ENCODE measurements around the gene WDR5. TPM values are rescaled to one million over a fixed set of nuclear protein-coding genes. Genes with fewer than 3 reads are reported as not detected.
A peak's percentile ranks its signal among the peaks of the same experiment; 100 is the strongest.

The WDR5 gene
- total and polyA plus RNA-seq, 5 donors from 2014 or later, result 11.4 to 19.3 (median 17.8) TPM

GRCh38 chr9:134190232-134191121 is 54.6 kb downstream of the WDR5 start:
- ATAC-seq (ENCODE audit: low read depth in 2 of 2) (no peak), DNase-seq (no peak)
- peaks cover 13% of the 10 kb centered on the region for H3K4me1 ChIP-seq (ENCODE audit: control insufficient read depth, insufficient read depth, low read length, poor library complexity, severe bottlenecking)

GRCh38 chr9:134191455-134192209 is 55.8 kb downstream of the WDR5 start:
- Mint-ChIP-seq H3K9me3 (no peaks in the 10 kb centered on the region), H3K4me1 (peaks cover 6 to 19% (median 12%) of the 10 kb centered on the region in 4 donors), H3K27ac (peak overlapping the region in 1 of 3 donors; percentile 23), H3K27me3 (peaks cover 8% of the 10 kb centered on the region), H3K4me3 (no peak overlapping the region), H3K36me3 (no peaks in the 10 kb centered on the region)
- Histone ChIP-seq H3K27ac (ENCODE audit: insufficient read depth, low read length, poor library complexity, severe bottlenecking) (no peak overlapping the region), H3K27me3 (ENCODE audit: control insufficient read depth, insufficient read depth, low read length) (no peaks in the 10 kb centered on the region), H3K4me1 (ENCODE audit: control insufficient read depth, insufficient read depth, low read length, poor library complexity, severe bottlenecking) (peaks cover 17% of the 10 kb centered on the region), H3K4me3 (ENCODE audit: low read depth, low read length) (no peak overlapping the region), H3K9me3 (ENCODE audit: control insufficient read depth in 2 of 2, low read length in 2 of 2) (no peaks in the 10 kb centered on the region), H3K36me3 (ENCODE audit: control insufficient read depth, insufficient read depth, low read length) (no peaks in the 10 kb centered on the region)
- ATAC-seq (ENCODE audit: low read depth in 2 of 2) (no peak), DNase-seq (no peak)

More at GRCh38 chr9:134190232-134191121, 54.6 kb downstream of the WDR5 start:
- peaks cover 3 to 19% (median 12%) of the 10 kb centered on the region in 4 donors for H3K4me1 Mint-ChIP-seq
- H3K9me3 Mint-ChIP-seq, result no peaks in the 10 kb centered on the region
- no peaks in the 10 kb centered on the region for H3K27me3 ChIP-seq (ENCODE audit: control insufficient read depth, insufficient read depth, low read length)
- no peaks in the 10 kb centered on the region for H3K36me3 ChIP-seq (ENCODE audit: control insufficient read depth, insufficient read depth, low read length)
- H3K27ac Mint-ChIP-seq, result no peak overlapping the region
- no peak overlapping the region for H3K27ac ChIP-seq (ENCODE audit: insufficient read depth, low read length, poor library complexity, severe bottlenecking)
- H3K36me3 Mint-ChIP-seq, result no peaks in the 10 kb centered on the region
- no peak overlapping the region for H3K4me3 ChIP-seq (ENCODE audit: low read depth, low read length)
- no peaks in the 10 kb centered on the region for H3K9me3 ChIP-seq (ENCODE audit: control insufficient read depth in 2 of 2, low read length in 2 of 2)
- H3K27me3 Mint-ChIP-seq, result peaks cover 8% of the 10 kb centered on the region
- H3K4me3 Mint-ChIP-seq, result peak overlapping the region in 1 of 4 donors; percentile 81

GRCh38 chr9:134192311-134192950 is 56.5 kb downstream of the WDR5 start:
- Histone ChIP-seq H3K4me1 (ENCODE audit: control insufficient read depth, insufficient read depth, low read length, poor library complexity, severe bottlenecking) (peaks cover 17% of the 10 kb centered on the region), H3K27ac (ENCODE audit: insufficient read depth, low read length, poor library complexity, severe bottlenecking) (no peak overlapping the region), H3K9me3 (ENCODE audit: control insufficient read depth in 2 of 2, low read length in 2 of 2) (no peaks in the 10 kb centered on the region), H3K36me3 (ENCODE audit: control insufficient read depth, insufficient read depth, low read length) (no peaks in the 10 kb centered on the region), H3K27me3 (ENCODE audit: control insufficient read depth, insufficient read depth, low read length) (no peaks in the 10 kb centered on the region), H3K4me3 (ENCODE audit: low read depth, low read length) (no peak overlapping the region)
- no peak for DNase-seq
- Mint-ChIP-seq H3K4me1 (peaks cover 6 to 25% (median 17%) of the 10 kb centered on the region in 4 donors), H3K4me3 (no peak overlapping the region), H3K27ac (peak overlapping the region in 1 of 3 donors; percentile 23), H3K27me3 (peaks cover 8% of the 10 kb centered on the region), H3K9me3 (peaks cover 0 to 3% (median 0%) of the 10 kb centered on the region in 7 donors), H3K36me3 (no peaks in the 10 kb centered on the region)
- no peak for ATAC-seq (ENCODE audit: low read depth in 2 of 2)

GRCh38 chr9:134192951-134193731 is 57.3 kb downstream of the WDR5 start:
- H3K27me3 Mint-ChIP-seq, result peaks cover 4% of the 10 kb centered on the region
- H3K36me3 Mint-ChIP-seq, result no peaks in the 10 kb centered on the region
- peaks cover 6 to 31% (median 21%) of the 10 kb centered on the region in 4 donors for H3K4me1 Mint-ChIP-seq
- Histone ChIP-seq H3K4me1 (ENCODE audit: control insufficient read depth, insufficient read depth, low read length, poor library complexity, severe bottlenecking) (peaks cover 17% of the 10 kb centered on the region), H3K27me3 (ENCODE audit: control insufficient read depth, insufficient read depth, low read length) (no peaks in the 10 kb centered on the region), H3K36me3 (ENCODE audit: control insufficient read depth, insufficient read depth, low read length) (no peaks in the 10 kb centered on the region), H3K4me3 (ENCODE audit: low read depth, low read length) (no peak overlapping the region), H3K27ac (ENCODE audit: insufficient read depth, low read length, poor library complexity, severe bottlenecking) (no peak overlapping the region), H3K9me3 (ENCODE audit: control insufficient read depth in 2 of 2, low read length in 2 of 2) (no peaks in the 10 kb centered on the region)
- H3K9me3 Mint-ChIP-seq, result peaks cover 0 to 3% (median 0%) of the 10 kb centered on the region in 7 donors
- ATAC-seq (ENCODE audit: low read depth in 2 of 2) (no peak), DNase-seq (no peak)
- peak overlapping the region in 1 of 3 donors; percentile 32 for H3K27ac Mint-ChIP-seq
- no peak overlapping the region for H3K4me3 Mint-ChIP-seq

GRCh38 chr9:134193912-134194535 is 58.1 kb downstream of the WDR5 start:
- Mint-ChIP-seq H3K4me1 (peaks cover 6 to 37% (median 24%) of the 10 kb centered on the region in 4 donors), H3K9me3 (peaks cover 0 to 3% (median 0%) of the 10 kb centered on the region in 7 donors), H3K27me3 (peaks cover 3% of the 10 kb centered on the region), H3K4me3 (no peak overlapping the region), H3K36me3 (no peaks in the 10 kb centered on the region), H3K27ac (peak overlapping the region in 2 of 3 donors; percentile 15 to 76)
- H3K4me1 ChIP-seq (ENCODE audit: control insufficient read depth, insufficient read depth, low read length, poor library complexity, severe bottlenecking), result peaks cover 17% of the 10 kb centered on the region
- H3K27ac ChIP-seq (ENCODE audit: insufficient read depth, low read length, poor library complexity, severe bottlenecking), result no peak overlapping the region
- H3K36me3 ChIP-seq (ENCODE audit: control insufficient read depth, insufficient read depth, low read length), result no peaks in the 10 kb centered on the region
- H3K9me3 ChIP-seq (ENCODE audit: control insufficient read depth in 2 of 2, low read length in 2 of 2), result no peaks in the 10 kb centered on the region
- H3K27me3 ChIP-seq (ENCODE audit: control insufficient read depth, insufficient read depth, low read length), result no peaks in the 10 kb centered on the region
- no peak for ATAC-seq (ENCODE audit: low read depth in 2 of 2)
- DNase-seq, result no peak
- no peak overlapping the region for H3K4me3 ChIP-seq (ENCODE audit: low read depth, low read length)

GRCh38 chr9:134195558-134195957 is 59.7 kb downstream of the WDR5 start:
- Histone ChIP-seq H3K27ac (ENCODE audit: insufficient read depth, low read length, poor library complexity, severe bottlenecking) (peak overlapping the region; percentile 23), H3K4me1 (ENCODE audit: control insufficient read depth, insufficient read depth, low read length, poor library complexity, severe bottlenecking) (peaks cover 17% of the 10 kb centered on the region), H3K4me3 (ENCODE audit: low read depth, low read length) (peak overlapping the region; percentile 67), H3K27me3 (ENCODE audit: control insufficient read depth, insufficient read depth, low read length) (no peaks in the 10 kb centered on the region), H3K9me3 (ENCODE audit: control insufficient read depth in 2 of 2, low read length in 2 of 2) (no peaks in the 10 kb centered on the region), H3K36me3 (ENCODE audit: control insufficient read depth, insufficient read depth, low read length) (no peaks in the 10 kb centered on the region)
- Mint-ChIP-seq H3K4me1 (peaks cover 6 to 37% (median 23%) of the 10 kb centered on the region in 4 donors), H3K9me3 (peaks cover 0 to 3% (median 0%) of the 10 kb centered on the region in 7 donors), H3K4me3 (peak overlapping the region; percentile 19 to 92 (median 66)), H3K36me3 (no peaks in the 10 kb centered on the region), H3K27me3 (no peaks in the 10 kb centered on the region), H3K27ac (peak overlapping the region; percentile 21 to 74 (median 54))
- DNase-seq (peak in 2 of 3 donors; percentile 23 to 41), ATAC-seq (ENCODE audit: low read depth in 2 of 2) (peak in 1 of 2 donors; percentile 52)
